Activated CD8-positive, alpha-beta T cell treated with anti-CD3 and anti-CD28 coated beads for 36 hours (primary cell): ENCODE measurements around the gene TNIK. TPM values are rescaled to one million over a fixed set of nuclear protein-coding genes. Genes with fewer than 3 reads are reported as not detected.

Experiments
- ATAC-seq: fragments of 200-7000 bp; cut with Tn5 transposase; one replicate; pipeline ENCODE4 v1.10.0; 2021; ENCODE audit warnings: mild to moderate bottlenecking, moderate library complexity
- CTCF ChIA-PET: fragments of 350-600 bp; sonication (Branson Sonifier 250); formaldehyde crosslinking; loops from one replicate; lab custom pipeline; 2021; ENCODE audit warnings: antibody characterized with exemption; lab: Charles Lee
- POLR2A ChIA-PET: fragments of 350-600 bp; sonication (Branson Sonifier 250); formaldehyde crosslinking; loops from one replicate; lab custom pipeline; 2021; ENCODE audit warnings: antibody characterized with exemption; lab: Charles Lee
- DNase-seq: peaks from one replicate; pipeline ENCODE4 v3.0.0-alpha.2; 2020
- H3K27ac Mint-ChIP-seq: one replicate; pipeline ENCODE4 v1.8.0; 2021; ENCODE audit warnings: mild to moderate bottlenecking, mixed read lengths
- H3K27me3 Mint-ChIP-seq: one replicate; pipeline ENCODE4 v1.8.0; 2021; ENCODE audit warnings: mixed read lengths
- H3K36me3 Mint-ChIP-seq: one replicate; pipeline ENCODE4 v1.8.0; 2021; ENCODE audit warnings: low read depth, mixed read lengths
- H3K4me1 Mint-ChIP-seq: one replicate; pipeline ENCODE4 v1.8.0; 2021; ENCODE audit warnings: low read depth, mixed read lengths
- H3K4me3 Mint-ChIP-seq: one replicate; pipeline ENCODE4 v1.8.0; 2021; ENCODE audit warnings: mild to moderate bottlenecking, moderate library complexity, mixed read lengths
- H3K9me3 Mint-ChIP-seq: one replicate; pipeline ENCODE4 v1.8.0; 2021; ENCODE audit warnings: mixed read lengths
- intact Hi-C: fragments of 100-400 bp; cut with micrococcal nuclease; formaldehyde crosslinking; loops from one replicate; pipeline ENCODE4 v1.10.0; 2022
- total RNA-seq, 2 experiments: library from RNA; stranded (reverse); gene quantifications; one replicate each; pipeline ENCODE4 v1.2.3, GENCODE V29; 2021
- TF ChIP-seq, protein P1 (sequence below): fragments of 200-600 bp; IDR thresholded peaks from one replicate; pipeline ENCODE4 v1.8.0; 2022; ENCODE audit warnings: antibody characterized with exemption, mild to moderate bottlenecking

The TNIK gene
- total RNA-seq, 2 experiments from 2014 or later: 25.1 to 28.8 TPM

DNA sequence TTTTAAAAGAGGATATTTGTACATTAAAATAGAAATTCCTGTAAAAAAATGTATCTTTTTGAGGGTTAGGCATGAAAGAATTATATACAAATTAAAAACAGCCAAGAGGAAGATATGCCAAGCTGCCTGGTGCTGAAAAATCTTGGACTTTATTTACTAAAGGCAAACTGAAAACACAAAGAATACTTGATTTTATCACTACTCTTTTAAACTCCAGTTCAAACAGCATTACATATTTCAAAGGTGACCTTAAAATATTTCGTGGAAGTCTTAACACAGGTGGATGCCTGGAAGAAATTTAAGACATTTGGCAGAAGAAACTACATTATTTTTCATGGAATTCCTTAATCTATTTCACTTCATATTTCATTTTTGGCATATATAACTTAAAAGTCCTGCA is 332.6 kb downstream of the TNIK start:
- Mint-ChIP-seq H3K36me3 (peaks cover 43% of the 10 kb centered on the region), H3K4me1 (no peaks in the 10 kb centered on the region), H3K9me3 (no peaks in the 10 kb centered on the region), H3K27me3 (no peaks in the 10 kb centered on the region), H3K27ac (no peak overlapping the region), H3K4me3 (no peak overlapping the region)
- intact Hi-C loops: no loop called here
- ATAC-seq (no peak), DNase-seq (no peak)
- CTCF ChIA-PET: no interaction called here
- TF ChIP-seq, protein P1, sequence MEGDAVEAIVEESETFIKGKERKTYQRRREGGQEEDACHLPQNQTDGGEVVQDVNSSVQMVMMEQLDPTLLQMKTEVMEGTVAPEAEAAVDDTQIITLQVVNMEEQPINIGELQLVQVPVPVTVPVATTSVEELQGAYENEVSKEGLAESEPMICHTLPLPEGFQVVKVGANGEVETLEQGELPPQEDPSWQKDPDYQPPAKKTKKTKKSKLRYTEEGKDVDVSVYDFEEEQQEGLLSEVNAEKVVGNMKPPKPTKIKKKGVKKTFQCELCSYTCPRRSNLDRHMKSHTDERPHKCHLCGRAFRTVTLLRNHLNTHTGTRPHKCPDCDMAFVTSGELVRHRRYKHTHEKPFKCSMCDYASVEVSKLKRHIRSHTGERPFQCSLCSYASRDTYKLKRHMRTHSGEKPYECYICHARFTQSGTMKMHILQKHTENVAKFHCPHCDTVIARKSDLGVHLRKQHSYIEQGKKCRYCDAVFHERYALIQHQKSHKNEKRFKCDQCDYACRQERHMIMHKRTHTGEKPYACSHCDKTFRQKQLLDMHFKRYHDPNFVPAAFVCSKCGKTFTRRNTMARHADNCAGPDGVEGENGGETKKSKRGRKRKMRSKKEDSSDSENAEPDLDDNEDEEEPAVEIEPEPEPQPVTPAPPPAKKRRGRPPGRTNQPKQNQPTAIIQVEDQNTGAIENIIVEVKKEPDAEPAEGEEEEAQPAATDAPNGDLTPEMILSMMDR: no peak
- POLR2A ChIA-PET: no interaction called here

GRCh38 chr3:171126478-171127209 is 333.6 kb downstream of the TNIK start:
- Mint-ChIP-seq H3K27ac (no peak overlapping the region), H3K4me3 (no peak overlapping the region), H3K27me3 (no peaks in the 10 kb centered on the region), H3K36me3 (peaks cover 50% of the 10 kb centered on the region), H3K4me1 (no peaks in the 10 kb centered on the region), H3K9me3 (no peaks in the 10 kb centered on the region)
- ChIA-PET CTCF (interaction anchor here (1.5 kb wide), 1 partner anchor 165 kb away, joined by 5 read pairs; no protein-coding TSS in a partner anchor), POLR2A (no interaction called here)
- intact Hi-C loops: no loop called here
- TF ChIP-seq, protein P1: no peak
- ATAC-seq (no peak), DNase-seq (no peak)

- peaks cover 60% of the 10 kb centered on the region for H3K36me3 Mint-ChIP-seq
Measured at GRCh38 chr3:171125010-171125409, 335.2 kb downstream of the TNIK start.

DNA sequence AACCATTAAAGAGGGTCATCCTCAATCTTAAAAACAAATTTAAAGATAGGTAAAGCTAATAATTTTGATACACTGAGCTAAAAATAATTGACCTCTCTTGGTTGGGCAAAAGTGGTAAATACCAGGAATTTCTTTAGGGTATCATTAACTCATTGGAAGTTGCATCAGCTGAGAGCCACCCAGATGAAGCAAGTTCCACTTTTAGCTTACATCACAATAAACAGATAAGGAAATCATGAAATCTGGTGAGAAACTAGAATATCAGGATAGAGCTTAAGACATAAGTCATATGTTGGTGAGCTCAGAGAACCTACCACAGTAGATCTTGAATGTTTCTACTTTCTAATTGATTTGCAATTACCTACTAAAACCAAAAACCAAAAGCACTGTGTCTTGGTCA is 336.3 kb downstream of the TNIK start:
- H3K27ac Mint-ChIP-seq: no peak overlapping the region
- ATAC-seq: no peak
- intact Hi-C loops: no loop called here
- TF ChIP-seq, protein P1: no peak
- ChIA-PET CTCF (interaction anchor here (1.0 to 1.2 kb wide), 2 partner anchors 15 to 74 kb away, joined by 3 read pairs; no protein-coding TSS in a partner anchor), POLR2A (interaction anchor here (0.6 kb wide), 1 partner anchor 322 kb away, joined by 3 read pairs; no protein-coding TSS in a partner anchor)
- no peak overlapping the region for H3K4me3 Mint-ChIP-seq
- H3K36me3 Mint-ChIP-seq: peaks cover 62% of the 10 kb centered on the region
- no peak for DNase-seq
- H3K9me3 Mint-ChIP-seq: peaks cover 3% of the 10 kb centered on the region
- H3K27me3 Mint-ChIP-seq: no peaks in the 10 kb centered on the region
- H3K4me1 Mint-ChIP-seq: no peaks in the 10 kb centered on the region

More at GRCh38 chr3:171125010-171125409, 335.2 kb downstream of the TNIK start:
- H3K4me1 Mint-ChIP-seq: no peaks in the 10 kb centered on the region
- no peak overlapping the region for H3K27ac Mint-ChIP-seq
- TF ChIP-seq, protein P1: no peak
- H3K9me3 Mint-ChIP-seq: no peaks in the 10 kb centered on the region
- ChIA-PET POLR2A (interaction anchor here (0.8 kb wide), 1 partner anchor 9 kb away, joined by 4 read pairs; no protein-coding TSS in a partner anchor), CTCF (interaction anchor here (1.5 kb wide), 1 partner anchor 163 kb away, joined by 5 read pairs; no protein-coding TSS in a partner anchor)
- no peaks in the 10 kb centered on the region for H3K27me3 Mint-ChIP-seq
- ATAC-seq (no peak), DNase-seq (no peak)
- intact Hi-C loops: no loop called here
- H3K4me3 Mint-ChIP-seq: no peak overlapping the region

- intact Hi-C loops: no loop called here
- H3K9me3 Mint-ChIP-seq: peaks cover 3% of the 10 kb centered on the region
- DNase-seq (no peak), ATAC-seq (no peak)
- H3K27ac Mint-ChIP-seq: no peak overlapping the region
- peaks cover 66% of the 10 kb centered on the region for H3K36me3 Mint-ChIP-seq
- no peaks in the 10 kb centered on the region for H3K4me1 Mint-ChIP-seq
- ChIA-PET POLR2A (no interaction called here), CTCF (no interaction called here)
- no peaks in the 10 kb centered on the region for H3K27me3 Mint-ChIP-seq
- TF ChIP-seq, protein P1: no peak
- no peak overlapping the region for H3K4me3 Mint-ChIP-seq
Measured at GRCh38 chr3:171122861-171123260, 337.3 kb downstream of the TNIK start.
